GM18873 (cell line): ENCODE measurements around the gene SERGEF.

Experiments
- ATAC-seq: cut with Tn5 transposase; IDR thresholded peaks from one replicate; pipeline ENCODE4 v1.9.1; 2021; ENCODE audit warnings: mild to moderate bottlenecking, moderate library complexity, moderate number of reproducible peaks; ENCODE audit not compliant: unreplicated experiment, low FRiP score

The SERGEF gene

DNA sequence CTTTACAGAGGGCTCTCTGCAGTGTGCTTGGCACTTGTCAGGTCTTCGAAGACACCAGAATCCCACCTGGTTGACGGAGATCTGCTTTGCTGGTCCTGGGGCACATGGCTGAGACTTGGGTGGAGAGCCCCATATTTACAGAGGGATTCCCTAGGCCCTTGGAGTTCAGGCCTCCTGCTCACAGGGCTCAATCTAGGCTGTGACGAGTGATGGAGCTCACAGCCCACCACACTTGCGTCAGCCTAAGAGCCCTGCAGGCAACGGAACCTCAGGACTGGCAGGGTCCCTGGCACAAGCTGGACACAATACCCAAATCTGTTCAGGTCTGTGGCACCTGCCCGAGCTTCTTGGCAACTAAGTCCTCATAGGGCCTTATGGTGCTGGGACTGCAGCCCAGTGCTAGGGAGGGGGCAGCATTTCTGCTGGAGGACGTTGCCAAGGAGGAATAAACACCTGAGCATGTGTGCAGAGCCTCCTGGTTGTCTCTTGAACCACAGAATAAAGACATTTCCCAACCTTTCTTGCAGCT, 219.1 kb downstream of the SERGEF start:
- ATAC-seq, result no peak

DNA sequence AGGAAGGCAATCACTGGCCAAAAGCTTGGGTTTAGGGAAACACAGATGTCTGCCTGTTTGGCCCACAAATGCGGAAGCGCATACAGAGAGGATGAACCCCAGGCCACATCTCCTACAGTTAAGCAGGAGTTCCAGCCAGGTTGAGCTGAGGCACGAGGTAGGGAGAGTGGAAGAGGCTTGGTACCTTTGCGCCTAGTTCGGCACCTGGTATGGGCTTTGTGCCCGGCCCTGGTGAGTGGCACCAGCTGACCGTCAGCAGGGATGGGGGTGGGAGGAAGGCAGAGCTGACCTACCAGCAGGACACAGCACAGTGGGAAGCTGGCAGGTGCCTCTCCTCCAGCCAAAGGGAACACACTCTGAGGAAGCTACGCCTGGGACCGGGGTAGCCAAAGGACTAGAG, 220.7 kb downstream of the SERGEF start:
- no peak for ATAC-seq

DNA sequence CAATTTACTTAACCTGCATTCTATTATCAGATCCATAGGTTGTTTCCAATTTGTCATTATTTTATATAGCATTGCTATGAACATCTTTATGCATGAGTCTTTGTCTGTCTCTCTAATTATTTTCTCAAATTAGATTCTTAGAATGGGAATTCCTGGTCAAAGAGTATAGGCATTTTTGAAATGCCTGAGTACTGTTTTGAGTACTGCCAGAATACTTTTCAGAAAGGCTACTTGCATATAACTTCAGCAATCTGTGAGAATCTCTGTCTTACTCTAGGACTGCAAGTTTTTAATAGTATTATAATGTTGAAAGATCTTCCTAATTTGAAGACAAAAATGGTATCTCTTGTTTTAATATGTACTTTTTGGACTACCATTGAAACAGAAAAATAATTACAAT, 221.7 kb downstream of the SERGEF start:
- ATAC-seq, result no peak

DNA sequence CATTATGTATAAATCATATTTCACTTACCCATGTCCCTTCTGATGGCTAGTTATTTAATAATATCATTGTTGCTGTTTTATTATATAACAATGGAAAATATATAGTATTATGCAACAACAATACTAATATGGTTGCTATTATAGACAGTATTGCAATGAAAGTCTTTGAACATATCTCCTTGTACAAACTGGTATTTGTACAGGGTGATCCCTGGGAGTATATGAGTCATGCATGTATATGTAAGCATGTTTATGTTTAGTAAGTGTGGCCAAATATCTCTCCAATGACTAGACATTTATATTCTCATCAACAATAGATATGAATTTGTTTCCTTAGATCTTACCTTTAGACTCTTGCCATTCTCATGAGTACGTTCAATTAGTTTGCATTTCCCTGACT, 222.4 kb downstream of the SERGEF start:
- ATAC-seq, result no peak

DNA sequence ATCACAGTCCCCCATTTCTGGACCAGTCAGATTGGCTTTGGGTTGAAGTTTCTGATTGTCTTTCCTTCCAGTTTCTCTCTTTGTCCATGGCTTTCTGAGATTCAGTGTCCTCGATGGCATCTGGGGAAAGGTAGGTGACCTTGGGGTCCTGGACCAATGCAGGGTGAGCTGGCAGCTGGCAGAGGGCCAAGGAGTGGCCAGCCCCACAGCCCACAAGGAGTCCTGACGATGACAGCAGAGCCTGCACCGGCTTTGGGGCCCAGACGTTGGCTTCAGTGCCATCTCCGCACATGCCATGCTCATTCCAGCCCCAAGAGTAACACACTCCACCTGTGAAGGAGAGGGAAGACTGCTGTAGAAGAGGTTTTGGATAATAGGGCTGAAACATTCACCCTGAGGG, 224.8 kb downstream of the SERGEF start:
- no peak for ATAC-seq

DNA sequence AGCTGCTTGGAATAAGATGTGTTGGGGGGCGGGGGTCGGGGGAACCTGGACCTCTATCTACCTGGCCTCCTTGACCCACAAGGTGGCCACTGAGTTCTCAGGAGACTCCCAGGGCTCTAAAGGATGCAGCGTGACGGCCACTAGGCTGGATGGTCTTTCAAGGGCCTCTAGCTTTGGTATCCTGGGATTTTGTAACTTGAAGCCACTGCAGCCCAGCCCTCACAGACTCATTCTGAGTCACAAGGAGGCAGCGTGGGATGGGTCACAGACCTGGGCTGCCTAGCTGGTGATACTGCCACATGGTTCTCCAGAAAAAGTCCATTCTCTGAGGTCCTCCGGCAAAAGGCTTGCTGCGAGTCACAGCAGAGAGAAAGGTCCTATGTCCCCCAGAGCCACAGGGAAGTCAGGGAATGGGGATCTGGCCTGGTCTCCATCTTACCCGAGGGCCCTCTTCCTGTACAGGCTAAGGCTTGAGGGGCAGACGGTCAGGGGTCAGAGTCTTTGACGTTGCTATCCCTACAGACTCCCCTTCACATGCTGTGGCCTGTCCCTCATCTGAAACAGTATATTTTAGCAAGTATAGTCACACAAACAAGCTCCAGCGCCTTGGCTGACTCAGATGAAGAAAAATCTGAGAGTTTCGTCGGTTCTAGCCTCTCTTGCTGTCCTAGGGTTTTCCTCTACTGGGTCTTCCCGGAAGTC, 225.9 kb downstream of the SERGEF start:
- no peak for ATAC-seq

DNA sequence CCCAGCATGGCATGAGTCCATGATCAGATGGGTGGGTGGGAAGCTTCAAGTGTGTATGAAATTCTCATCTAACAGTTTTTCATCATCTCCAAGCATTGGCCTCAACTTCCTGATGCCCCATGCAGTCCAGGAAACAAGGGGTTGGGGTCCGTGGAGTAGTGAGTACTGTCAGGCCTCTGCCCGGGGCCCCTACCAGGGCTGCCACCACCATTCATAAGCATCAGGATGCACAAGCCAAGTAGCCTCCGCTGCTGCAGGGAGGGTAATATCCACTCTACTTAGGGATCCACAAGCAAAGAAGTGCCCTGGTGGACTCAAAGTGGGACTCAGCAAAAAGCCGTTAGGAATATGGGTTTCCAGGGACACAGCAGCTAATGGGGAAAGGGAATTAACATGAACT, 229.0 kb downstream of the SERGEF start:
- no peak for ATAC-seq

DNA sequence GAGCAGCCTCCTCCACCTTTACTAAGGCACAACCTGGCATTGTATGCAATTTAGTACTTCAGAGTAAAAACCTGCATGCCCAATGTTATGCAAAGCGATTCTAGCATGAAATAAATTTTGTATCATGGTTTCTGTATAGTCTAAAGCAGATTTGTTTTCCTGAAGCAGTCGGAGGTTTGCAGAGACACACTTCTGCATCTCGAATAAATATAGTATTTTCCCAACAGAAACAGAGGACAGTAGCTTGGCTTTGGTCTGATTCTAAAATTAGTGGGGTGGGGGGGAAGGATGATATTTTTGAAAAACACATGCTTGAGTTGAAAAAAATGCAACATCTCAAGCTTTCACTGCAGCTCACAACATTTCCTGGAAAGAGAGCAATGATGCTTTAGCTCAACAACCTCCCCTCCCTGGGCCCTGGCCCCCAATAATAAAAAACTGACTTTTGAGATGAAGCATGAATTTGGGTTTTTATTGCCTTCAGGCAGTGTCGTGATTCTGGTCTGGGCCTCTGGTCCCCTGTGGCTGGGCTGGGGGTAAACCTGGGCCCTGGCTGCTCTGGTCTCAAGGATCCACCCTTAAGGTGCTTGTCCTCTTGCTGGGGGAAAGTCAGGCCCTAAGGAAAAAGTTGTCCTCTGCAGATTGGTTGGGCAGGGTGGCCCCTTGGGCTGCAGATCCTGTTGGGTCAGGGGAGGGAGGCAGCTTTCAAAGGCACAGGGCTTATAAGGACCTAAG, 230.1 kb downstream of the SERGEF start:
- no peak for ATAC-seq

DNA sequence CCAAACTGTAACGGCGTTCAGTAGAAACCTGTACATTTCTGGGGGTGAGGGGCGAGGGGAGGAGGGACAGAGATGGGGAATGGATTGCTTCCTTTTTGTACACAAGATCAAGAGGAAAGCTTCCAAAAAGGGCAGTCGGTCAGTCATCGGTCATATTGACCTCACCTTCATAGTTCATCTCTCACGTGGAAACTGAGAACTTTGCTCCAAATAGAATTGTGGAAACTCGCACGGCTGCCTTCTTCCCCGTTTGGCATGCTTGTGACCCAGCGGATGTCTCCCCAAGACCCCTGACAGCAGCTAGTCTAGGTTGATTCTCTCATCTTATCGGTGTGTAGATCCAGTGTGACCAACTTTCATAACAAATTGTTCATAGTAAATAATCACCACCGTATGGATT, 230.7 kb downstream of the SERGEF start:
- ATAC-seq, result no peak

DNA sequence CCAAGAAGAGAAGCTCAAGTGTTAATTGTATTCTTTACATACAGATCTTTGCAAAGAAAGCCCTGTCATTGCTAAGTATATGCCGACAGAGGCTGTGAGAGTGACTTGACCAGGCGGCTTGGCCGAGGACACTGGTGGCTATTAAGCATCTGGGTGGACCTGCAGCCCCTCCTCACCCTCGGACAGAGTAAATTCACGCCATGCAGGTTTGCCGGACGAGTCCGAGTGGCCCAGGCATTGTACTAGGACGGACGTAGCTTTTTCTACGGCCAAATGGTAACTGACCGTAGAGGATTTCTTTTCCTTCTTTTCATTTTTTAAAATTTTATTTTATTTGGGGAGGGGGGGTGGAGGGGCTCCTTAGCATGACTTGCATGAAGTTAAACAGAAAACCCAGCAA, 231.2 kb downstream of the SERGEF start:
- ATAC-seq, result no peak

DNA sequence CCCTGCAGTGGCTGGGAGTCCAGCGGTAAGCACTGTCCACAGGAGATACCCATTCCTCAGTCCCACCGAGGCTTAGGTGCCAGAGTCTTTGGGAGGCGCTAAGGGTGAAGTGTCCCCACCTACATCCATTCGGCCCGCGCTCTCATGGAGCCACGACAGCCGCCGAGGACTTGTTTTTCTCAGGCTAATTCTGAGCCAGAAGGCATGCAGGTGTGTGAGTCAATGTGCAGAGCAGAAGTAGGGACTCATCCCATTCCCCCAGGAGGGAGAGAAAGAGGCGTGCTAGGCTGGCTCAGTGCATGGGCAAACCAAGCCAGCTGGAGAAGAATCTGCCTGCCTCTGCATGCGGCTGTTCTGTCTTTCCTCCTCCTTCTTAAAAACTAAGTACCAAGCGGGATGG, 231.6 kb downstream of the SERGEF start:
- ATAC-seq, result no peak

DNA sequence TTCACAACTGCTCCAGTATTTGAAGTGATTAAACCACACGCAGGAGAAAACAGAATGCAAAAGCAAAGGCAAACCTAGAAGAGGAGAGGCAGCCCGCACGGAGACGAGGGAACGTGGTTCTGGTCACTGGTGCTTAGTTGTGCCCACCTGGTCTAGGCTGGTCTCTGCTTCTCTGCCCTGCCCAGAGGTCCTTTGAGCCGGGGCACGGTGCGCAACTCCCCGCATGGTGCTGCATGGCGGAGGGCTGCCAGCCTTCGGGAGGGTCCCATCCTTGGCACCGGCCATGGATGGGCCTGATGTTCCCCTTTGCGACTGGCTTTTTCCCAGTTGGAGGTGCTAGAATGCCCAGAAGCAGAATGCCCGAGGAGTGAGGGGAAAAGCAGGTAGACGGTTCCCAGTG, 232.2 kb downstream of the SERGEF start:
- ATAC-seq, result no peak

DNA sequence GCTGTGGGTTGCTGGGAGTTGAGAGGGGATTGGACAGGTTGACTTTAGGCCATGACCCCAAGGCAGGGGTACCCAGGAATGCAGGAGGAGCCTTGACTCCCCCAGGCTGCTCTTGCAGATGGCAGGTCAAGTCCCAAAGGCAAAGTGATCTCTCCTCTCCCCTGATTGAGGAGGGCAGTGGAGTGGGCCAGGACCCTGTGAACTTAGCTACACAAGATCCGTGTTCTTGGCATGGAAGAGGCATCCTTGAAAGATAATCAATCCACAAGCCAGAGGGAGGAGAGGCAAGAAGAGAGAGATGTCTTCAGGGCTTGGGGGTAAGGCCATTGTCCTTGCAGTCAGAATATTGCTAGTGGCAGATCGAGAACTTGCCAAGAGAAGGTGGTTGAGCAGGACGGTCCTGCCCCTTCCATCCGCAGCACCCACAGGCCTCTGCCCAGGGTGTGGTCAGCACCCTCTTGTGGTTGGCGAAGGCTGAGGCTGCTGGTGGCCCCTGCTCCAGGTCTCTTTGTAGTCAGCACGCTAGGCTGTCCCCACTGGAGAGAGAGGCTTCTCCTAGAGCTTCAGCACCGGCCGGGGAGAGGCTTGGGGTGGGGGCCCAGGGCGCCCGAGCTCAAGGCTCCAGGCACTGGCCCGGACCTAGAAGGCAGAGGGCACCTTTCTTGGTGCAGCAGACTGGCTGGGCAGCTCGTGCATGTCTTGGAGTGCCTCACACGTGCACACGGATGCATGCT, 232.8 kb downstream of the SERGEF start:
- no peak for ATAC-seq

DNA sequence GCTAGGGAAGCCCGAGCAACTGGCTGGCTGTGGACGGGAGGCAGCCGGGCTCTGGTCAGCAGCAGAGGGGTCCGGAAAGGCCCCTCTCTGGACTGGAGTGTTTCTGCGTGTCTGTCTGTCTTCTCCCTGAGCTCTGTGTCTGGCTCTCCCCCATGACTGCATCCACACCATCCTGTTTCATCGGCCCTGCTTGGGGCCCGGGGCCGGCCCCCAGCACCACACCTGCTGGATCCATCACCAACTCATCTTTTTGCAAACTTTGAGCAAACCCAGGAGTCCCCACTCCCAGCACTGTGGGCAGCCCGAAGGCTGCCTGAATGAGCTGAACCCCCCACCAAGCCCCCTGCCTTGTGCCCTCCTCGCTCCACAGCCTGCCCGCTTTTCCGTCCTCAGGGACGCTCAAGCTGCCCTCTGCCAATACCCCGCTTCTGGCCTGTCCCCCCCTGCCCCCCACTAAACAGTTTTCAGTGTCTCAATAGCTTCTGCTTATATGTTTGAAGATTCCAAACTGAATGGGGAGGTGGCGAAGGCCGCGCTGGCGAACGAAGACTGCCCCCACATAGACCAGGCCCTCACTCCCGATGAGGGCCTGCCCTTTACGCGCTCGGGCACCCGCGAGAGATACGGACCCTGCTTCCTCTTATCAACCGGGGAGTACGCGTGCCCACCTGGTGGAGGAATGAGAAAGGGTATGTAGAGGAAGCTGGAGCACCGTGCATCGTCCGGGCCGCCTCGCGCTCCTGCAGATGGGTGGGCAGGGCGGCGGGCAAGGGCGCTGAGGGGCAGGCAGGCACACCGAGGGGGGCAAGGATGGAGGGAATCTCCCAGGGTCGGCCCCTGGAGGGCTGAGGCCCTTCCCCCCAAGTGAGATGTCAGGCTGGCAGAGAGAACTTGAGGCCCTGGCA, 233.6 kb downstream of the SERGEF start:
- ATAC-seq, result no peak

DNA sequence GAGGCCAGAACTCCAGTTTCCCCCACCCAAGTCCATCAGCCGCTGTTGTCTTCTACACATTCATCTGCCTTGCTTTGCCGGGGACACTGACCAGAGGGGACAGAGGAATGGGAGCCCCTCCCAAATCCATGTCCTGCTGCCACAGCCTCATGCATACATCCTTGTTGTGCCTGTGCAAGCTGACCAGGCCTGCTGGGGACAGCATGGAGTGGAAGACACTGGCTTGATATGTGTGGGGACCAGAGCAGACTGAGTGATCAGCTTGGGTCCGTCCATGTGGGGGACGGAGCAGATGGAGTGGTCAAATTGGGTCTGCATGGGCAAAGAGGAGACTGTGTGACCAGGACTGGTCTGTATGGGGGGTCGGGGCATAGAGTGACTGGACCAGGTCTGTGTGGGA, 234.5 kb downstream of the SERGEF start:
- no peak for ATAC-seq

DNA sequence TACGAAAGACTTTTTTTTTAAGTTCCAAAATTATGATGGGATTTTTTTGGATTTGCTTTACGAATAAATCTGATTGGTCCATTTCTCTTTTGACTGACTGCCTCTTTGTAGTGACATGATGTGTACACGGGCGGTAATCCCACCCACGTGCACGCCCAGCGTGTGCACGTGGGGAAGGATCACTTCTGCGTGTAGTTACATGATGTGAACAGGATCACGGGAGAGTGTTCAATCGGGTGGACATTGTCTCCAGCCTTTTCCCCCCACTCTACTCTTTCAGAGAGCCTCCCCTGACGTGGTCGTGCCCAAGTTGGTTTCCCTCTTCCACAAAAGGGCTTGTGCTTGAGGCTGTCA, 235.1 kb downstream of the SERGEF start:
- ATAC-seq, result no peak

DNA sequence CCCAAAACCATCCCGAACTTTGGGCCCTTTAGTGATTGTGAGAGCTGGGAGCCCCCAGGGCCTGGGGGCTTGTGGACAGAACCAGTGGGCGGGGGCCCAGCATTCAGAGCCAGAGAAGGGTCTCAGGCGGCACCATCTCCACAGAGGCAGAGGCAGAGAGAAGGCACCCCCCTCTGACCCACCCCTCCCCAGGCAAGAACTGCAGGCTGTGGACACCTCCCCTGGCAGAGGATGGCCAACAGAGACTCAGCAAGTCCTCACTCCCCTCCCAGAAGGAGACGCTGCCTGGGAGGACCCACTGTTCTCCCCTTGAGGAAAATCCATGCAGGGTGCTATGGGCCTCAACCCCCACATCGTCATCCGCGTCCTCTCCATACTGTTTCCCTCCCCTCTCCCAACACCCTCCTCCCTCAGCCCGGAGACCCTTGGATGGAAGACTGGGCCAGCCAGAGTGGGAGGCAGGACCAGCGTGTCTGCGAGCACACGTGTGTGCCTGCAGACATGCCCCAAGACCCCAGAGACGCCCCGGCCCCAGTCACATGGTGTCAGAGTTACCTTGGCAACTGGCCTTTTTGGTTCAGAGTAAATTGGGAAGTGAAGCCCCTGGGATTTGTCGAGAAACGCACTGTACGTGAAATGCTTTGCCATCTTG, 235.6 kb downstream of the SERGEF start:
- no peak for ATAC-seq

DNA sequence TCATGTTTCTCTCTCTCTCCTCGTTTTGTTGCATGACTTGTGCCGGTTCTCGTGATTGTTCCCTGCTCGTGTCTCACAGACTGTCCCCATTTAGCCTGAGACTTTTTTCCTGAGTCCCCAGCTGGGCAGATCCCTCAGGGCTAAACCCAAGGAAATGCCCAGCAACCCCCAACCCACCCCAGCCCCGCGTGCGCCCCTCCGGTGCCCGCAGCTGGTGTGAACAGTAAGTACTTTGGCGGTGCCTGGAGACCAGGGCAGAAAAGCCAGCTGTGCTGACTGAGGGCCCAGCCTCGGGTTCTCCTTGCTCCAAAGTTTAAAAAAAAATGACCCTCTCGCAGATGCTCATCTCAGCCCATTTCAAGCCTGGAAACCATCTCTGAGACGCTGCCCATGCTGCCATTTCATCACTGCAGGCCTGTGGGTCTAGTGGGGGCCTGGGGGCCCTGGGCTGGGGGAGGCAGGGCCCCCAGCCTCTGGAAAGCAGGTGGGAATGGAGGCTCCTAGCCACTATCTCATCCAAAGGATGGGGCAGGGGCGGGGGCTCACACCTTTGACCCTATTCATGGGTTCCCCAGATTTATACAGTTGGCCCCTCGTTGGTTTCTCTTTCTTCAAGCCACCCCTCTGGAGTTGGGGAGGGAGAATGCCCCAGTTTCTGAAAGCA, 236.5 kb downstream of the SERGEF start:
- no peak for ATAC-seq

DNA sequence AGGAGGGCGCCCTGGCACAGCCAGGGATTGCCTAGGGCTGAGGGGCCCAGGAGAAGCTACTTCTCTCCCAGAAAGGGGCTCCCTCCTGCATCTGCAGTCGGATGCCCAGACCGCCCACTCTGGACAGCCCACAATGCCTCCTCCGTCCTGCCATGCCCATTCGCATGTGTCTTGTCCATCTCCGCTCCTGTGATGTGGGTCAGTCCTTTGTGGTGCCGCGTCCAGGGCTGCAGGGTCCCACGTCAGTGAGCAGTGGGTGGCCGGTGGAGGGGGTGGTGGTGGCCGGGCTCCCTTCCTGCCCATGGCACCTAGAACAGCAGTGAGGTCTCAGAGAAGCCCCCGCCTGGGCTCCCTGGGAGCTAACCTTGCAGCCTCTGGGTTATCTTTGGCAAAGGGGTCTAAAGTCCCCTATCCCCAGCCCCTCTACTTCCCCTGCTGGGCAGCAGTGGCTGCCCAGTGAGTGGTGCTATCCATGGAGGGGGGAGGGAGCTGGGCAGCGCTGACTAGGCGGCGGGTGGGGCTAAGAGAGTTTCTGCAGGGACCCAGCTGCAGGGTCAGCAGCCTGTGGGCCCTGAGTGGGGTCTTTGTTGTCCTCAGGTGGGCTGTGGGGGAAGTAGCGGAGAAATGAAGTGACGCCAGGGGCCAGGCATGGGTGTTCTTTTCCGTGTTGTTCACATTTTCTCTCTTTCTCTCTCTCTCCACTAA, 237.2 kb downstream of the SERGEF start:
- no peak for ATAC-seq
